AG20443 (cell line): Measurements from ENCODE around the gene COL21A1.

Experiments
- DNase-seq: peaks from one replicate; pipeline ENCODE4 v3.0.0; 2012; ENCODE audit warnings: low spot score, mixed read lengths

COL21A1 gene

GRCh38 chr6:56245903-56246351 lies 1.5 kb downstream of the COL21A1 start:
- no peak for DNase-seq

GRCh38 chr6:56244528-56245253 lies 2.7 kb downstream of the COL21A1 start:
- DNase-seq = no peak

GRCh38 chr6:56244089-56244488 lies 3.3 kb downstream of the COL21A1 start:
- DNase-seq = no peak

GRCh38 chr6:56243518-56244070 lies 3.8 kb downstream of the COL21A1 start:
- DNase-seq = no peak

- DNase-seq = no peak
Observed at GRCh38 chr6:56242346-56242745, 5.0 kb downstream of the COL21A1 start.

- DNase-seq = no peak
Observed at GRCh38 chr6:56241124-56241802, 6.1 kb downstream of the COL21A1 start.

GRCh38 chr6:56238352-56238751 lies 9.0 kb downstream of the COL21A1 start:
- DNase-seq = no peak

GRCh38 chr6:56235245-56235644 lies 12.1 kb downstream of the COL21A1 start:
- no peak for DNase-seq

GRCh38 chr6:56232436-56232835 lies 14.9 kb downstream of the COL21A1 start:
- no peak for DNase-seq

- no peak for DNase-seq
Observed at GRCh38 chr6:56231827-56232226, 15.6 kb downstream of the COL21A1 start.

- DNase-seq = no peak
Observed at GRCh38 chr6:56230976-56231566, 16.3 kb downstream of the COL21A1 start.

GRCh38 chr6:56227071-56227879 lies 20.1 kb downstream of the COL21A1 start:
- DNase-seq = peak; percentile 59

GRCh38 chr6:56223995-56224394 lies 23.4 kb downstream of the COL21A1 start:
- peak; percentile 30 for DNase-seq

GRCh38 chr6:56222499-56222898 lies 24.9 kb downstream of the COL21A1 start:
- DNase-seq = peak; percentile 19

- DNase-seq = no peak
Observed at GRCh38 chr6:56220078-56220477, 27.3 kb downstream of the COL21A1 start.

GRCh38 chr6:56214703-56215101 lies 32.7 kb downstream of the COL21A1 start:
- DNase-seq = no peak

- no peak for DNase-seq
Observed at GRCh38 chr6:56214041-56214702, 33.2 kb downstream of the COL21A1 start.

GRCh38 chr6:56211724-56212123 lies 35.7 kb downstream of the COL21A1 start:
- DNase-seq = no peak

- no peak for DNase-seq
Observed at GRCh38 chr6:56204134-56204533, 43.2 kb downstream of the COL21A1 start.

GRCh38 chr6:56199956-56200355 lies 47.4 kb downstream of the COL21A1 start:
- DNase-seq = no peak

- DNase-seq = no peak
Observed at GRCh38 chr6:56193846-56194245, 53.5 kb downstream of the COL21A1 start.
